Endothelial cell of umbilical vein (primary cell): ENCODE results near the gene CTSC. TPM values are rescaled to one million over a fixed set of nuclear protein-coding genes. Genes with fewer than 3 reads are reported as not detected.

Experiments used
- BruUV-seq: library from RNA; stranded (reverse); fragments of 400-500 nt; replicated peaks from 2 replicates; lab custom pipeline; 2021; lab: Mats Ljungman, UMichigan
- CTCF ChIA-PET: fragments of 300-600, 350-600 bp; sonication (Branson Sonifier 250); formaldehyde crosslinking; loops from one replicate; lab custom pipeline; 2021; ENCODE audit warnings: antibody characterized with exemption, inconsistent platforms; lab: Charles Lee
- POLR2A ChIA-PET: fragments of 300-600, 350-600 bp; sonication (Branson Sonifier 250); formaldehyde crosslinking; loops from one replicate; lab custom pipeline; 2021; ENCODE audit warnings: antibody characterized with exemption, inconsistent platforms; lab: Charles Lee
- DNase-seq: peaks from one replicate; pipeline ENCODE4 v3.0.0-alpha.2; 2011; ENCODE audit warnings: low read depth, low spot score
- FAIRE-seq: peaks from 2 replicates; lab custom pipeline; 2011; peaks lifted over from hg19 to GRCh38; lab: Jason Lieb, UNC
- H2AFZ ChIP-seq: 2 replicates; pipeline ENCODE4 v1.6.0; 2012; ENCODE audit warnings: low read depth, low read length, control low read depth, inconsistent platforms
- H3K27ac ChIP-seq: 2 replicates; pipeline ENCODE4 v1.5.1; 2011; ENCODE audit warnings: low read depth, mild to moderate bottlenecking, control low read depth, low read length, moderate library complexity; ENCODE audit not compliant: insufficient read depth
- H3K27me3 ChIP-seq, 2 experiments: 2 replicates each; pipeline versions ENCODE4 v1.6.0 to v1.6.1; 2011; ENCODE audit warnings: low read length in 2 of 2, mixed read lengths in 1 of 2; ENCODE audit not compliant: control insufficient read depth in 2 of 2, insufficient read depth in 2 of 2
- H3K36me3 ChIP-seq, 2 experiments: 2 replicates in 1 of 2; 3 replicates in 1 of 2; pipeline ENCODE4 v1.5.1; 2011; ENCODE audit warnings: low read length in 2 of 2, mild to moderate bottlenecking in 1 of 2, moderate library complexity in 1 of 2; ENCODE audit not compliant: control insufficient read depth in 2 of 2, insufficient read depth in 2 of 2; ENCODE audit errors: extremely low read depth in 1 of 2
- H3K4me1 ChIP-seq: 3 replicates; pipeline ENCODE4 v1.5.1; 2011; ENCODE audit warnings: mild to moderate bottlenecking, low read length; ENCODE audit not compliant: control insufficient read depth, insufficient read depth; ENCODE audit errors: extremely low read depth
- H3K4me2 ChIP-seq: 2 replicates; pipeline ENCODE4 v1.6.1; 2011; ENCODE audit warnings: low read length, control low read depth, mixed read lengths; ENCODE audit not compliant: insufficient read depth
- H3K4me3 ChIP-seq, 3 experiments: fragments of 200-600 bp in 1 of 3; sonication (generic), shearing (Covaris generic) in 1 of 3; replicated peaks in 1 of 3; 2 replicates each; pipeline ENCODE4 v1.5.1; 2011 to 2016; ENCODE audit warnings: control low read depth in 3 of 3, low read length in 3 of 3, mild to moderate bottlenecking in 2 of 3, inconsistent platforms in 1 of 3, low read depth in 1 of 3, moderate library complexity in 1 of 3; ENCODE audit not compliant: insufficient read depth in 1 of 3
- H3K79me2 ChIP-seq: 2 replicates; pipeline ENCODE4 v1.6.0; 2012; ENCODE audit warnings: low read length, inconsistent platforms; ENCODE audit not compliant: control insufficient read depth, insufficient read depth
- H3K9ac ChIP-seq: replicated peaks from 2 replicates; pipeline ENCODE3; 2011; ENCODE audit warnings: low read length, control low read depth; ENCODE audit not compliant: insufficient read depth; ENCODE audit errors: extremely low read depth
- H3K9me1 ChIP-seq: replicated peaks from 3 replicates; pipeline ENCODE4 v1.6.0; 2011; ENCODE audit warnings: mild to moderate bottlenecking, low read length; ENCODE audit not compliant: control insufficient read depth, insufficient read depth; ENCODE audit errors: extremely low read depth
- H3K9me3 ChIP-seq: replicated peaks from 2 replicates; pipeline ENCODE4 v1.5.1; 2012; ENCODE audit warnings: low read length, inconsistent platforms; ENCODE audit not compliant: control insufficient read depth, insufficient read depth
- H4K20me1 ChIP-seq: replicated peaks from 2 replicates; pipeline ENCODE3; 2011; ENCODE audit warnings: mild to moderate bottlenecking, low read length; ENCODE audit not compliant: control insufficient read depth, insufficient read depth; ENCODE audit errors: extremely low read depth
- CTCF ChIP-seq, 2 donors: IDR thresholded peaks; 1 replicate in 1 of 2; 2 replicates in 1 of 2; pipeline ENCODE4 v1.5.1; 2011; ENCODE audit warnings: low read length in 2 of 2, mild to moderate bottlenecking in 2 of 2, moderate library complexity in 2 of 2, control low read depth in 1 of 2, inconsistent platforms in 1 of 2, low read depth in 1 of 2; ENCODE audit not compliant: insufficient read depth in 1 of 2; ENCODE audit errors: extremely low read depth in 1 of 2
- EZH2 ChIP-seq: IDR thresholded peaks from 2 replicates; pipeline ENCODE4 v1.6.1; 2012; ENCODE audit warnings: borderline replicate concordance, low read depth, mild to moderate bottlenecking, moderate library complexity, low read length, inconsistent platforms; ENCODE audit not compliant: severe bottlenecking
- FOS ChIP-seq: IDR thresholded peaks from 2 replicates; pipeline ENCODE4 v1.6.1; 2011; ENCODE audit warnings: mild to moderate bottlenecking, low read length, moderate library complexity, borderline replicate concordance; ENCODE audit not compliant: insufficient read depth
- GATA2 ChIP-seq: IDR thresholded peaks from 2 replicates; pipeline ENCODE4 v1.7.0; 2011; ENCODE audit warnings: low read depth, mild to moderate bottlenecking, moderate library complexity, mixed read lengths, low read length; ENCODE audit not compliant: insufficient read length, insufficient read depth
- JUN ChIP-seq: IDR thresholded peaks from 2 replicates; pipeline ENCODE4 v1.6.1; 2011; ENCODE audit warnings: borderline replicate concordance, low read depth; ENCODE audit not compliant: insufficient read length, insufficient read depth
- POLR2A ChIP-seq: IDR thresholded peaks from 2 replicates; pipeline ENCODE4 v1.6.1; 2012; ENCODE audit warnings: low read depth, mild to moderate bottlenecking, control low read depth, low read length
- POLR2AphosphoS5 ChIP-seq: IDR thresholded peaks from 2 replicates; pipeline ENCODE4 v1.6.1; 2012; ENCODE audit warnings: low read depth, mild to moderate bottlenecking, control low read depth, low read length, moderate library complexity; ENCODE audit not compliant: insufficient read depth
- dilution Hi-C: fragments of 300-500 bp; cut with MboI; formaldehyde crosslinking; loops from one replicate; pipeline ENCODE4 v1.15.0; 2019; ENCODE audit warnings: low sequenced_read_pairs; ENCODE audit not compliant: extremely low pct_ligation_motif_present
- intact Hi-C: fragments of 100-400 bp; cut with micrococcal nuclease; formaldehyde crosslinking; loops from one replicate; pipeline ENCODE4 v1.10.0; 2022
- polyA plus RNA-seq, 4 experiments: library from polyadenylated mRNA; depleted of rRNA in 3 of 4; stranded (reverse) in 3 of 4; unstranded in 1 of 4; fragments of >200 nt; gene quantifications; 2 replicates each; pipeline versions ENCODE4 v1.2.1 to v1.2.3, GENCODE V29; 2011 to 2012; ENCODE audit warnings: missing spikeins in 1 of 4
- total RNA-seq: library from RNA; stranded (reverse); gene quantifications from 2 replicates; pipeline ENCODE4 v1.2.3, GENCODE V29; 2021
- TF ChIP-seq, protein P1 (sequence below): IDR thresholded peaks from 2 replicates; pipeline ENCODE4 v1.6.1; 2011; ENCODE audit not compliant: insufficient read depth, insufficient read length

CTSC gene
- total and polyA plus RNA-seq, 2 donors (not counting 3 experiments of a cell fraction or from before 2014, with no cell fraction given), result 130 to 186 TPM

- Histone ChIP-seq H3K9me3 (no peaks in the 10 kb centered on the region), H3K27ac (no peak overlapping the region), H4K20me1 (no peaks in the 10 kb centered on the region), H3K9ac (no peak overlapping the region), H2AFZ (peak overlapping the region; percentile 31), H3K4me1 (peaks cover 3% of the 10 kb centered on the region), H3K9me1 (no peaks in the 10 kb centered on the region), H3K27me3 (no peaks in the 10 kb centered on the region), H3K79me2 (no peaks in the 10 kb centered on the region), H3K4me3 (no peak overlapping the region), H3K36me3 (no peaks in the 10 kb centered on the region), H3K4me2 (peak overlapping the region; percentile 7)
- FAIRE-seq (peak; percentile 77), DNase-seq (peak; percentile 64)
- ChIA-PET POLR2A (no interaction called here), CTCF (interaction anchor here (0.8 to 1.6 kb wide), 4 partner anchors 9 to 368 kb away, joined by 3 to 5 read pairs (median 4); no protein-coding TSS in a partner anchor)
- TF ChIP-seq POLR2A (no peak), GATA2 (no peak), EZH2 (no peak), JUN (no peak), POLR2AphosphoS5 (no peak), CTCF (IDR thresholded peaks at IDR 0.05; ENCODE audit: extremely low read depth in 1 of 2, insufficient read depth in 1 of 2, low read depth in 1 of 2, low read length in 2 of 2) (no peak), FOS (peak; percentile 18)
- TF ChIP-seq, protein P1, sequence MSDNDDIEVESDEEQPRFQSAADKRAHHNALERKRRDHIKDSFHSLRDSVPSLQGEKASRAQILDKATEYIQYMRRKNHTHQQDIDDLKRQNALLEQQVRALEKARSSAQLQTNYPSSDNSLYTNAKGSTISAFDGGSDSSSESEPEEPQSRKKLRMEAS, result no peak
- intact Hi-C loops (no loop called here), dilution Hi-C loops (no loop called here)
- BruUV-seq, result no TSS peak
Measured at GRCh38 chr11:88384004-88384668, 46.6 kb upstream of the CTSC start.
